GM19324 (cell line): ENCODE measurements around the gene CCDC9B.

Experiments
- ATAC-seq: cut with Tn5 transposase; IDR thresholded peaks from one replicate; pipeline ENCODE4 v1.9.1; 2021; ENCODE audit warnings: mild to moderate bottlenecking, moderate library complexity; ENCODE audit not compliant: unreplicated experiment, low FRiP score

The CCDC9B gene

DNA sequence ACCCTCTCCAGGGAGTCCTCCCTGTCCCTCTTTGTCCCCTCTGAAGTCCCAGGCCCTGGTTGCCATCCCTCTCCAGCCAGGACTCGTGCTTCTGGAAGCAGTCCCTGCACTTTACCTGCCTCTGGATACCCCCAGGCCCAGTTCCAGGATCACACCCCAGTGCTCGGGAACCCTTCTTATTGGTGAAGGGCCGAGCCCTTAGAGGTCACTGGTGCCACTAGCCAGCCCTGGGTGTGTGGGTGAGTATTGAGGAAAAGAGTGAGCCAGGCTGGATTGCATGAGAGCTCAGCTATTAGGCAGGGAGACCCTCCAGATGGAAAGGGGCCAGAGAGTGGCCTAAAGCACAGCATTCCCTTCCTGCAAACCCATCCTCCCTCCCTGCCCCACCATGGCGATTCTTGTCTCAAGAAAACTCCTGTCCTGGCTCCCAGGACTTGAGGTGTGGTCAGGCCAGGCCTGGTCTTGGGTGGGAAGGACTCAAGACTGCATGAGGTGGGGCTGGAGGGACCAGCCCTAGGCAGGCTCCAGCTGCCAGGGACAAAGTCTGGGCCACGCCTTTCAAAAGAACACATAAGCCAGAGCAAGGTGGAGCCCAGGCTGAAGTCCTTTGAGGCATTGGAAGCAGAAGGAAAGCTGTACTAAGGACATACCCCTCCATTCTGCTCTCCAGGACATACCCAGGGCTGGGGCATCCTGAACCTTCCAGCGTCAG, 5.3 kb upstream of the CCDC9B start:
- no peak for ATAC-seq

DNA sequence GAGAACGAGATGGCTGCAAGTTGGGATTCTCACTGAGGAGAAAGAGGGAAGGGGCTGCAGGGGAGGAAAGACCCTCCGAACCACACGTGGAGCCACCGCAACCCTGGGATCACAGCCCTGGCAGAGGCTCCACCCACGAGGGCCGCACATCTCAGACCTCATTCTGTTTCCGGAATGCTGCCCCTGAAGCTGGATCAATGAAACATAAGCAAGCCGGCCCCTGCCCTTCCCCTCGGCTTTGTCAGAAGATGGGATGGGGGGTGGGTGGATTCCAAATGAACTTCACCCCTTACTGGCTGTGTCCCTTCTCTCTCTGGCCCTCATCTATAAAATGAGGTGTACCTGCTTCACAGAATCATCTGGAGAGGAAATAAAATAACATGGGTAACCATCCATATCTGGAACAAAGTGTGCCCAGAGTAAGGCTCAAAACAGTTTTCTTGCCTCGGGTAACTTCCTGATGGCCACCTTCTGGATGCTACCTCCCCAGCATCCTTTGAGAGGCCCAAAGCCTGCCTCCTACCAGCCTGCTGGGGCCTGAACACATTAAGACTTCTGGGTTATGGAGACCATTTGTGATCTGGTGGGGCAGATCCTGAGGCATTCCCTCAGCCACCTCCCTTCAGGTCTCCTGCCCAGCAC, 4.6 kb upstream of the CCDC9B start:
- no peak for ATAC-seq

GRCh38 chr15:40344631-40345120, 3.9 kb upstream of the CCDC9B start:
- no peak for ATAC-seq

- no peak for ATAC-seq
Measured at GRCh38 chr15:40344217-40344616, 3.5 kb upstream of the CCDC9B start.

DNA sequence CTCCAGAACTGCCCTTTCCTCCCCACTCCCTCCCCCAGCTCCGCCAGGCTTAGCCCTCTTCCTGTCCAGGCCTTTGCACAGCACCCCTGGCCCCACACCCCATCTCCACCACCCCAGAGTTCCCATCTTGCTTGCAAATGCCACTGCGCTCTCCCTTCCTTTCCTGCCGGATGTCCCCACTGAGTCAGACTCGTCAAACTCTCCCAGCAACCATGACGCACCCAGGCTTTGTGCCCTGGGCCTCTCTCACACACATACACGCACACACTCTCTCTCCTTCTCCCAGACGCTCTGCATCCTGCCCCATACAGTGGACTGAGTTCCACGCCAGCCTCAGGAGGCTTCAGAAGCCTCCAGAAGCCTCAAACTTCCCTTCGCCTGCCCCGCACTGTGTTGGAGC, 2.8 kb upstream of the CCDC9B start:
- no peak for ATAC-seq

GRCh38 chr15:40342416-40343320, 1.9 kb upstream of the CCDC9B start:
- no peak for ATAC-seq

- no peak for ATAC-seq
Measured at GRCh38 chr15:40340038-40340739, 550 bp downstream of the CCDC9B start.

DNA sequence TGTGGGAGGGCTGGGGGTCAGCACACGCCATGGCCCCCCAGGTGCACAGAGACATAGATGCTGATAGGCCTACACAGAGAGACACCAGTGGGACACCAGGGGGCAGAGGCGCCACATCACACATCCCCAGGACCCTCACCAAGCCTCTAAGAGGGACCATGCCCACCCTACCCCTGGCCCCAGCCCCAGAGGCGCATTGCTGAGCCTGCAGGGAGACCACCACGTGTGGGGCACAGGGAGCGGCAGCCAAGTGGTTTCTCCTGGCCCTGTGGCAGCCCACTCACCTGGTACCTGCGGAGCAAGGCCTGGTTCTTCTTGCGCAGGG, 1.2 kb downstream of the CCDC9B start:
- ATAC-seq: no peak

GRCh38 chr15:40338921-40339620, 1.7 kb downstream of the CCDC9B start:
- ATAC-seq: no peak

DNA sequence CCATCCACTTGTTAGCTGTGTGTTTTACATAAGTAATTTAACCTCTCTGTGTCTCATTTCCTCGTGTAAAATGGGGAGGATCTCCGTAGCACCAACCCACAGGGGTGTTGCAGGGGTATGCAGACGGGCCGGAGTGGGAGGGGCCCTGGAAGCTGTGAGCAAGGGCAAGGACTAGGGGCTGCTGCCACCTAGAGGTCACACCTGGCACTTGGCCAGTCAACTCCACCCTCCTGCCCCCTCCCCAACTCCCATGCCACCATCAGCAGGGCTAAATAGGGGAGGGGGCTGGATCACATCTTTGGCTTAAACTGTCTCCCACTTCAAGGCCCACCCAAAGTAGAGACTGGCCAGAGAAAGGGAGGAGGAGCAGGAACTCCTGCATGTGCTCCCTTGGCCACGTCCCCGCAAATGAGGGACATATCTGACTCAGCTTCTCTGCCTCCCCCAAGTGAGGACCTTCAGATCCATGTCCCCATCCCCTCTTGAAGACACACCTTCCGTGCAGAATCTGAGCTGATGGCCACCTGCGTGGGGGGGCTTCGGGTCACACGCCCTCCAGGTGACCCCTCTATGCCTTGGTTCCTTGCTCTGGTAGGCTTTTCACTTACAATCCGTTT, 2.6 kb downstream of the CCDC9B start:
- ATAC-seq: no peak

GRCh38 chr15:40337597-40337996, 3.1 kb downstream of the CCDC9B start:
- no peak for ATAC-seq

- ATAC-seq: no peak
Measured at GRCh38 chr15:40336744-40337122, 4.0 kb downstream of the CCDC9B start.

GRCh38 chr15:40335938-40336743, 4.6 kb downstream of the CCDC9B start:
- no peak for ATAC-seq

DNA sequence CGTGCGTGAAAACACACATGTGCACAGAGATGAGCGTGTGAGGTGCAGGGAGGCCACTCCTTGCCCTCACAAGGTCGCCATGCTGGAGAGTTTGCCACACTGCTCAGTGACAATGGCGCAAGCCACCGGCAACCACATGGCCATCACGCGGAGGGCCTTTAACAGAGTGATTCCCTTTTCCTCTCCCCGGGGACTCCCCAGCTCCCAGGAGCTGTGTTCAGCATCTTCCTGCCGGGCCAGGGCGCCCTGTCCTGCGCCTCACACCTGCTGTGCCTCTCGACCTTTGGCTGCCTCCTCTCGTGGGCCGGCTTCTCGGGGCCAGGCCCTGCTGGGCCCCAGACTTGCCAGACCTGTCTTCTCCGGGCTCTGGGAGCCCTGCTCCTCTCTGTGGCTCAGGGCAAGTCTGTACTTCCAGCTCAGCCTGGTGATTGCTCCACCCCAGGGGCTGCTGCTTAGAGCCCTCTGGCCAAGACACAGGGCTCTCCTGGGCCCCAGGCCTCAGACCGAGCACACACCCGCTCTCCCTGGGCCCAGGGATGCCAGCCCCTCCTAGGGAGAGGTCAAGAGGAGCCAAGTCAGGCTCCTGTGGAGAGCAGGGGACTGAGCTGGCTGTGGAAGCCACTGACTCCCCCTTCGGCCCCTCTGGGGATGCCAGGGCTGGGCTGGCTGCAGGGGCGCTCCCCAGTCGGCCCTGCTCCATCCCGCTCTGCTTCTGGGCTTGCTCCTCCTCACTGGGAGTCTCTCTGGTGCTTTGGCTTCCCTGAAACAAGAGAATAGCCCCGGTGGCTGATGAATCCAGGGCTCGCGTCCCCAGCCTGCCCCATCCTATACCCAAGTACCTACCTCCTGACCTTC, 5.6 kb downstream of the CCDC9B start:
- ATAC-seq: no peak

- ATAC-seq: no peak
Measured at GRCh38 chr15:40334541-40334940, 6.2 kb downstream of the CCDC9B start.

GRCh38 chr15:40333922-40334492, 6.7 kb downstream of the CCDC9B start:
- ATAC-seq: no peak

DNA sequence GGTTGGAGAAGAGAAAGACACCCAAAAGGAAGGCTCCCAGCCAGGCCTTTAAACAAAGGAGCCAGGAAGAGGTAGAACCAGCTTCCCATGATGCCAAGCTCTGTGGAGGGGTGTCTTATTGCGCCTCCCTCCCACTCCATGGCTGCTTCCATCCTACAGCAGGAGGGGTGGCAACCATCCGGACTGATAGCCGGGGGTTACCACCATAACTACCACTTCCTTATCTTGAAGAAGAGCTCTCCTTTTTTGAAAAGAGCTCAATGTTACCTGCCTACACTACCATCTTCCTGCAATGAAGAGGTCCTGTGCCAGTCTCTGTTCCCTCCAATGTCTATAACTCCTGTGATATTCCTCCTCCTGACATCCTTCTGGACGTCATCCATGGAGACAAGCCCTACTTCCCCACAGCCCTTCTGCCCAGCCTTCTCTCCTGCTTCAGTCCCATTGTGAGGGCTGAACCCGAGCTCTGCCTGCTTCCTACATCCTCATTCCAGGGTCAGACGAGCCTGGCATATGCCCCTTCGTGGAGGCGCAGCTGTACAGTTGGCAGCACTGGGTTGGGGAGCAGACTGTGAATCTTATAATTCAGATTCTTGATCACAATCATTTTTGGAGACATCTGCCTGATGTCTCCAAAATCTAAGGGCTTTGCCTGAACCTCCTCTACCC, 8.5 kb downstream of the CCDC9B start:
- no peak for ATAC-seq
